Trophoblast cell (in vitro differentiated cells and primary cell): ENCODE measurements around the gene AFAP1L1.

Source experiments
- DNase-seq, 2 donors: peaks; one replicate each; pipeline ENCODE4 v3.0.0-alpha.2; 2016
- H2AFZ ChIP-seq: 2 replicates; pipeline ENCODE4 v1.6.1; 2013; ENCODE audit warnings: low read length, moderate library complexity, mild to moderate bottlenecking; ENCODE audit not compliant: insufficient read depth, poor library complexity
- H2AK5ac ChIP-seq: 2 replicates; pipeline ENCODE4 v1.6.1; 2013; ENCODE audit warnings: mild to moderate bottlenecking, low read length
- H2BK120ac ChIP-seq: 2 replicates; pipeline ENCODE4 v1.6.1; 2013; ENCODE audit warnings: low read length, mild to moderate bottlenecking, moderate library complexity; ENCODE audit not compliant: insufficient read depth, poor library complexity
- H2BK12ac ChIP-seq: 2 replicates; pipeline ENCODE4 v1.6.1; 2013; ENCODE audit warnings: mild to moderate bottlenecking, low read length, moderate library complexity
- H2BK5ac ChIP-seq: 2 replicates; pipeline ENCODE4 v1.6.1; 2013; ENCODE audit warnings: low read length, low read depth, moderate library complexity, mild to moderate bottlenecking; ENCODE audit not compliant: poor library complexity
- H3K14ac ChIP-seq: 2 replicates; pipeline ENCODE4 v1.6.1; 2013; ENCODE audit warnings: mild to moderate bottlenecking, low read length
- H3K18ac ChIP-seq: 2 replicates; pipeline ENCODE4 v1.6.1; 2013; ENCODE audit warnings: mild to moderate bottlenecking, low read length
- H3K23ac ChIP-seq: 2 replicates; pipeline ENCODE4 v1.6.1; 2013; ENCODE audit warnings: low read length
- H3K27ac ChIP-seq: 2 replicates; pipeline ENCODE4 v1.5.1; 2013; ENCODE audit warnings: low read depth, mild to moderate bottlenecking, inconsistent platforms, low read length, moderate library complexity
- H3K27me3 ChIP-seq: 2 replicates; pipeline ENCODE4 v1.6.1; 2013; ENCODE audit warnings: inconsistent platforms, mild to moderate bottlenecking, low read length, moderate library complexity; ENCODE audit not compliant: insufficient read depth
- H3K36me3 ChIP-seq, 2 experiments: 1 replicate in 1 of 2; 2 replicates in 1 of 2; pipeline ENCODE4 v1.6.1; 2013; ENCODE audit warnings: low read length in 2 of 2, mild to moderate bottlenecking in 2 of 2, moderate library complexity in 1 of 2; ENCODE audit not compliant: insufficient read depth in 2 of 2, control insufficient read depth in 1 of 2
- H3K4ac ChIP-seq: 2 replicates; pipeline ENCODE4 v1.6.1; 2013; ENCODE audit warnings: low read depth, mild to moderate bottlenecking, low read length, moderate library complexity
- H3K4me1 ChIP-seq, 2 experiments: 1 replicate in 1 of 2; 2 replicates in 1 of 2; pipeline ENCODE4 v1.6.1; 2013; ENCODE audit warnings: low read length in 2 of 2, mild to moderate bottlenecking in 2 of 2, moderate library complexity in 1 of 2; ENCODE audit not compliant: insufficient read depth in 2 of 2, control insufficient read depth in 1 of 2
- H3K4me2 ChIP-seq: 2 replicates; pipeline ENCODE4 v1.6.1; 2013; ENCODE audit warnings: inconsistent platforms, mild to moderate bottlenecking, low read length, moderate library complexity
- H3K4me3 ChIP-seq: 2 replicates; pipeline ENCODE4 v1.5.1; 2013; ENCODE audit warnings: mild to moderate bottlenecking, low read depth, low read length, inconsistent platforms
- H3K79me1 ChIP-seq: one replicate; pipeline ENCODE4 v1.6.1; 2013; ENCODE audit warnings: low read length
- H3K79me2 ChIP-seq: 2 replicates; pipeline ENCODE4 v1.6.1; 2013; ENCODE audit warnings: low read length, mild to moderate bottlenecking; ENCODE audit not compliant: control insufficient read depth, insufficient read depth, poor library complexity
- H3K9ac ChIP-seq: 2 replicates; pipeline ENCODE4 v1.6.1; 2013; ENCODE audit warnings: mild to moderate bottlenecking, low read length
- H3K9me3 ChIP-seq: 2 replicates; pipeline ENCODE4 v1.6.1; 2013; ENCODE audit warnings: low read depth, mild to moderate bottlenecking, control low read depth, inconsistent platforms, low read length; ENCODE audit not compliant: insufficient read depth
- H4K12ac ChIP-seq: 2 replicates; pipeline ENCODE4 v1.6.1; 2013; ENCODE audit warnings: low read depth, mild to moderate bottlenecking, low read length, moderate library complexity
- H4K8ac ChIP-seq: 2 replicates; pipeline ENCODE4 v1.6.1; 2013; ENCODE audit warnings: low read depth, mild to moderate bottlenecking, low read length, moderate library complexity
- H4K91ac ChIP-seq: one replicate; pipeline ENCODE4 v1.6.1; 2013; ENCODE audit warnings: low read depth, mild to moderate bottlenecking, low read length, moderate library complexity
- WGBS: extraction: QIAGEN DNeasy Blood & Tissue Kit; methylation state at CpG from one replicate; pipeline ENCODE4 v1.1.7; 2013; ENCODE audit warnings: missing lambda C conversion rate; ENCODE audit not compliant: insufficient read length, insufficient coverage; ENCODE audit errors: extremely low coverage; 5-methylcytosine and 5-hydroxymethylcytosine counted together

The AFAP1L1 gene

GRCh38 chr5:149372076-149372795 is 100.6 kb downstream of the AFAP1L1 start:
- Histone ChIP-seq H2BK120ac (no peak overlapping the region), H2AFZ (no peak overlapping the region), H3K4me2 (no peak overlapping the region), H3K27me3 (no peaks in the 10 kb centered on the region), H3K18ac (no peak overlapping the region), H4K91ac (no peak overlapping the region), H3K9me3 (peaks cover 2% of the 10 kb centered on the region), H2AK5ac (no peak overlapping the region), H3K4ac (no peak overlapping the region), H3K23ac (no peak overlapping the region), H3K36me3 (no peaks in the 10 kb centered on the region), H3K79me1 (no peaks in the 10 kb centered on the region), H4K8ac (no peak overlapping the region), H3K27ac (no peak overlapping the region), H3K14ac (no peak overlapping the region), H3K79me2 (no peaks in the 10 kb centered on the region), H4K12ac (no peak overlapping the region), H2BK12ac (no peak overlapping the region), H3K4me1 (peaks cover 3 to 5% of the 10 kb centered on the region in 2 experiments), H3K9ac (no peak overlapping the region), H2BK5ac (no peak overlapping the region), H3K4me3 (no peak overlapping the region)
- WGBS = no CpG with 5 or more reads among the region's 4 CpGs
- no peak for DNase-seq

DNA sequence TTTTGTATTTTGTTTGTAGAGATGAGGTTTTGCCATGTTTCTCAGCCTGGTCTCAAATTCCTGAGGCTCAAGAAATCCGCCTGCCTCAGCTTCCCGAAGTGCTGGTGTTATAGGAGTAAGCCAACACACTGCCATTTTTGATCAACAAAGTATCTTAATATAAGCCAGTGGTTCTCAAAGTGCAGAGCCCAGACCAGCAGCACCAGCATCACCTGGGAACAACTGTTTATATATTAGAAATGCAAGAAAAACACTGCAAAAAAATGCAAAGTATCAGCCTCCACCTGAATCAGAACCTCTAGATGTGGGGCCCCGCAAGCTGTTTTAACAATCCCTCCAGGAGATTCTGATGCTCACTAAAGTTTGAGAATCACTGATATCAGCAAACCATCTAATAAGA is 101.3 kb downstream of the AFAP1L1 start:
- Histone ChIP-seq H3K79me1 (no peaks in the 10 kb centered on the region), H4K8ac (no peak overlapping the region), H3K4ac (no peak overlapping the region), H3K4me2 (no peak overlapping the region), H3K23ac (no peak overlapping the region), H2BK12ac (no peak overlapping the region), H4K91ac (no peak overlapping the region), H3K36me3 (no peaks in the 10 kb centered on the region), H2BK5ac (no peak overlapping the region), H3K79me2 (no peaks in the 10 kb centered on the region), H2AFZ (no peak overlapping the region), H2AK5ac (no peak overlapping the region), H2BK120ac (no peak overlapping the region), H3K9ac (no peak overlapping the region), H3K18ac (no peak overlapping the region), H3K14ac (no peak overlapping the region), H3K9me3 (peaks cover 3% of the 10 kb centered on the region), H4K12ac (no peak overlapping the region), H3K4me1 (peaks cover 0 to 2% of the 10 kb centered on the region in 2 experiments), H3K4me3 (no peak overlapping the region), H3K27me3 (no peaks in the 10 kb centered on the region), H3K27ac (no peak overlapping the region)
- peak; percentile 81 to 91 for DNase-seq
- no CpG with 5 or more reads among the region's 3 CpGs for WGBS

DNA sequence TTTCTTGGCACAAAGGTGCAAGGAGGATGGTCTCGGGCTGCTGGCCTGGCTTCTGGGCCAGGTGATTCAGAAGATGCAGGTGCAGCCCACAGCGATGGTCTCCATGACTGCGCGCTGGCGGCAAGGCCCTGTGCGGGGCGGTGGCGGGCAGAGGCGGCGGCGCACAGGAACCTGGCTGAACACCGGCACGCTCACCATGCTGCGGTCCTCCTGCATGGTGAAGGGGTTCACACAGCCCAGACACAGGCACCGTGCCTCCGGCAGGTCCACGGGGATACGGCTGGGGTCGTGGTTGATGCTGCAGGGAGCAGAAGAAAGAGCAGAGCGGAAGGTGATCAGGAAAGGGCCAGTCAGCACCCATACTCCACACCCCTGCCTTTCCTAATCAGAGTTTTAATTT is 102.6 kb downstream of the AFAP1L1 start:
- no peak overlapping the region for H3K4me3 ChIP-seq
- H3K79me1 ChIP-seq = peaks cover 2% of the 10 kb centered on the region
- H2BK120ac ChIP-seq = no peak overlapping the region
- H3K18ac ChIP-seq = no peak overlapping the region
- H2AK5ac ChIP-seq = no peak overlapping the region
- peaks cover 0 to 2% of the 10 kb centered on the region in 2 experiments for H3K4me1 ChIP-seq
- no peak overlapping the region for H3K4ac ChIP-seq
- no peaks in the 10 kb centered on the region for H3K27me3 ChIP-seq
- no CpG with 5 or more reads among the region's 20 CpGs for WGBS
- H4K12ac ChIP-seq = no peak overlapping the region
- H2BK12ac ChIP-seq = no peak overlapping the region
- H3K9me3 ChIP-seq = peaks cover 3% of the 10 kb centered on the region
- H3K14ac ChIP-seq = no peak overlapping the region
- no peak overlapping the region for H2AFZ ChIP-seq
- no peak overlapping the region for H4K8ac ChIP-seq
- no peak overlapping the region for H3K27ac ChIP-seq
- H3K4me2 ChIP-seq = no peak overlapping the region
- no peaks in the 10 kb centered on the region for H3K79me2 ChIP-seq
- DNase-seq = no peak
- no peaks in the 10 kb centered on the region for H3K36me3 ChIP-seq
- H4K91ac ChIP-seq = no peak overlapping the region
- no peak overlapping the region for H3K9ac ChIP-seq
- no peak overlapping the region for H3K23ac ChIP-seq
- H2BK5ac ChIP-seq = no peak overlapping the region

DNA sequence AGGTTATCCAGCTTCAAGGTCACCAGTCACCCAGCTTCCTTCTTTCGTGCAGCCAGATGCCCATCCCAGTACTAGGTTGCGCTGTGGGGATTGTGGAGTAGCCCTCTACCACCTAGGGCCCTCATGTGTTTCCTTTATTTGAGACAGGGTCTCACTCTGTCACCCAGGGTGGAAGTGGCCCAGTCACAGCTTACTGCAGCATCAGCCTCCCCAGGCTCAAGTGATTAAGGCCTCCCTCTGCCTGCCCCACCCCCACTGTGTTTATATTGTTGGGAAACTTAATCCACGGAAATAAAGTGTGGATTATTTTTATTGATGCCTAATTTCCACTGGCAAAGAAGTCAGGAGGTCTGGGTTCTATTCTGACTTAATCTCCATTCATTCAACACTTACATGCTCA is 103.1 kb downstream of the AFAP1L1 start:
- no CpG with 5 or more reads among the region's 3 CpGs for WGBS

More for the DNA sequence above, 103.1 kb downstream of the AFAP1L1 start:
- H3K4me3 ChIP-seq = no peak overlapping the region
- no peaks in the 10 kb centered on the region for H3K27me3 ChIP-seq
- H3K4ac ChIP-seq = no peak overlapping the region
- no peak overlapping the region for H2AK5ac ChIP-seq
- no peak overlapping the region for H3K14ac ChIP-seq
- no peak overlapping the region for H4K12ac ChIP-seq
- peaks cover 0 to 2% of the 10 kb centered on the region in 2 experiments for H3K4me1 ChIP-seq
- H3K27ac ChIP-seq = no peak overlapping the region
- peaks cover 5% of the 10 kb centered on the region for H3K79me1 ChIP-seq
- peaks cover 3% of the 10 kb centered on the region for H3K9me3 ChIP-seq
- no peak overlapping the region for H3K4me2 ChIP-seq
- H2BK5ac ChIP-seq = no peak overlapping the region
- H2BK12ac ChIP-seq = no peak overlapping the region
- no peak for DNase-seq
- H4K8ac ChIP-seq = no peak overlapping the region
- H3K18ac ChIP-seq = no peak overlapping the region
- H3K9ac ChIP-seq = no peak overlapping the region
- no peak overlapping the region for H2AFZ ChIP-seq
- H3K79me2 ChIP-seq = no peaks in the 10 kb centered on the region
- no peak overlapping the region for H4K91ac ChIP-seq
- H3K36me3 ChIP-seq = no peaks in the 10 kb centered on the region
- H2BK120ac ChIP-seq = no peak overlapping the region
- H3K23ac ChIP-seq = no peak overlapping the region
